ENCODE data around the gene CPO.

- no peak for TF ChIP-seq EZH2 (IDR thresholded peaks at IDR 0.05; ENCODE audit: insufficient read depth, poor library complexity, severe bottlenecking)
- no peak for TF ChIP-seq EZH2phosphoT487 (IDR thresholded peaks at IDR 0.05; ENCODE audit: insufficient read depth, low read depth)
Measured at GRCh38 chr2:206990360-206990759, 51.0 kb downstream of the CPO start.
